Choroid plexus epithelial cell (primary cell): ENCODE data around the gene IL1R2.

Experiments used
- DNase-seq: peaks from one replicate; pipeline ENCODE4 v3.0.0-alpha.2; 2010; ENCODE audit warnings: low read depth
- H3K4me3 ChIP-seq: 2 replicates; pipeline ENCODE4 v1.5.1; 2011; ENCODE audit warnings: low read depth, mild to moderate bottlenecking, control low read depth, low read length, moderate library complexity
- TF ChIP-seq, protein P1 (sequence below): conservative IDR thresholded peaks from 2 replicates; pipeline ENCODE4 v1.5.1; 2011; ENCODE audit warnings: low read depth, mild to moderate bottlenecking, control low read depth, inconsistent platforms, low read length, moderate library complexity

Gene IL1R2

DNA sequence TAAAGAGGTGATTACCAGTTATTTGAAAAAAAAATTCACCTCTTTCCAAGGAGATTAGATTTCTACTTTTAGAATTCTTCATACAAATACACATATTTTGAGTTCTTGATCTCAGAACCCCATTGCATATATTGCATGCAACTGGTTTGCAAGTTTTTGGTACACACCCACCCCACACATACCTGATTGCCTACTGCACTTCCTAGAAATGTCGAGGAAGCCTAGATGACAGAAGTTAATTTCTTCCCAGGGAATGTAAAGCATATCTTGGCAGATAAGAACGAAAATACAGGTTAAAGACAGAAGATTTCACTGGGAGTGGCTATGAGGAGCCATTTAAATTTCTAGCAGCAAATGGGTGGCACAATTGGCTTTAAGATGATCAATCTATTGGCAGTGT, 83.7 kb downstream of the IL1R2 start:
- no peak for DNase-seq
- TF ChIP-seq, protein P1, sequence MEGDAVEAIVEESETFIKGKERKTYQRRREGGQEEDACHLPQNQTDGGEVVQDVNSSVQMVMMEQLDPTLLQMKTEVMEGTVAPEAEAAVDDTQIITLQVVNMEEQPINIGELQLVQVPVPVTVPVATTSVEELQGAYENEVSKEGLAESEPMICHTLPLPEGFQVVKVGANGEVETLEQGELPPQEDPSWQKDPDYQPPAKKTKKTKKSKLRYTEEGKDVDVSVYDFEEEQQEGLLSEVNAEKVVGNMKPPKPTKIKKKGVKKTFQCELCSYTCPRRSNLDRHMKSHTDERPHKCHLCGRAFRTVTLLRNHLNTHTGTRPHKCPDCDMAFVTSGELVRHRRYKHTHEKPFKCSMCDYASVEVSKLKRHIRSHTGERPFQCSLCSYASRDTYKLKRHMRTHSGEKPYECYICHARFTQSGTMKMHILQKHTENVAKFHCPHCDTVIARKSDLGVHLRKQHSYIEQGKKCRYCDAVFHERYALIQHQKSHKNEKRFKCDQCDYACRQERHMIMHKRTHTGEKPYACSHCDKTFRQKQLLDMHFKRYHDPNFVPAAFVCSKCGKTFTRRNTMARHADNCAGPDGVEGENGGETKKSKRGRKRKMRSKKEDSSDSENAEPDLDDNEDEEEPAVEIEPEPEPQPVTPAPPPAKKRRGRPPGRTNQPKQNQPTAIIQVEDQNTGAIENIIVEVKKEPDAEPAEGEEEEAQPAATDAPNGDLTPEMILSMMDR: no peak

DNA sequence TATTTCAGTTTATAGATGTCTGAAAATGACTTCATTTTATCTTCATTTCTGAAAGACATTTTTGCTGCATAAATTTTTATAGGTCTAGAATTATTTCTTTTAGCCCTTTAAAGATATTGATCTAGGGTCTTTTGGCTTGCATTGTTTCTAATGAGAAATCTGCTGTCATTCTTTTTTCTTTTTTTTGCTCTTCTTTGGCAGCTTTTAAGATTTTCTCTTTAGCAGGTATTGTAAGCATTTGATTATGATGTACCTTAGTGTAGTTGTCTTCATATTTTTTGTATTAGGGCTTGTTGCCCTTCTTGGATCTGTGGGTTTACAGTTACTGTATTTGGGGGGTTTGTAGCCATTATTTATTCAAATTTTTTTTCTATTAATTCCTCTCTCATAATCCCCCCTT, 84.8 kb downstream of the IL1R2 start:
- DNase-seq: no peak
- TF ChIP-seq, protein P1: no peak
- no peak overlapping the region for H3K4me3 ChIP-seq

More for the DNA sequence above, 83.7 kb downstream of the IL1R2 start:
- H3K4me3 ChIP-seq: no peak overlapping the region
